Dedifferentiated amniotic fluid mesenchymal stem cell (primary cell): Measurements from ENCODE around the gene ABCG1.

Experiments used
- DNase-seq: peaks from one replicate; pipeline ENCODE4 v3.0.0-alpha.2; 2016; ENCODE audit errors: extremely low spot score

Gene ABCG1

GRCh38 chr21:42191696-42192595 lies 27.0 kb upstream of the ABCG1 start:
- no peak for DNase-seq

GRCh38 chr21:42193131-42193671 lies 25.7 kb upstream of the ABCG1 start:
- DNase-seq, result no peak

GRCh38 chr21:42193721-42194120 lies 25.2 kb upstream of the ABCG1 start:
- DNase-seq, result no peak

- DNase-seq, result no peak
Observed at GRCh38 chr21:42194863-42195262, 24.1 kb upstream of the ABCG1 start.

- DNase-seq, result no peak
Observed at GRCh38 chr21:42195378-42196031, 23.4 kb upstream of the ABCG1 start.

GRCh38 chr21:42198929-42199867 lies 19.7 kb upstream of the ABCG1 start:
- DNase-seq, result peak; percentile 57

GRCh38 chr21:42199868-42200463 lies 19.0 kb upstream of the ABCG1 start:
- no peak for DNase-seq

GRCh38 chr21:42200906-42201614 lies 17.9 kb upstream of the ABCG1 start:
- DNase-seq, result no peak

GRCh38 chr21:42201615-42202161 lies 17.3 kb upstream of the ABCG1 start:
- DNase-seq, result no peak

- no peak for DNase-seq
Observed at GRCh38 chr21:42202321-42202720, 16.6 kb upstream of the ABCG1 start.

- no peak for DNase-seq
Observed at GRCh38 chr21:42203321-42203720, 15.6 kb upstream of the ABCG1 start.

GRCh38 chr21:42203936-42204335 lies 15.0 kb upstream of the ABCG1 start:
- no peak for DNase-seq

- no peak for DNase-seq
Observed at GRCh38 chr21:42207426-42207825, 11.5 kb upstream of the ABCG1 start.

GRCh38 chr21:42208036-42208435 lies 10.9 kb upstream of the ABCG1 start:
- no peak for DNase-seq

GRCh38 chr21:42208801-42209490 lies 10.0 kb upstream of the ABCG1 start:
- DNase-seq, result no peak

- no peak for DNase-seq
Observed at GRCh38 chr21:42209801-42210479, 9.0 kb upstream of the ABCG1 start.

- DNase-seq, result no peak
Observed at GRCh38 chr21:42212266-42212665, 6.7 kb upstream of the ABCG1 start.

- no peak for DNase-seq
Observed at GRCh38 chr21:42213082-42213774, 5.7 kb upstream of the ABCG1 start.
